Midbrain (tissue), 1 donor: ENCODE measurements around the gene SEMA3C.

Experiments used
- DNase-seq: peaks from one replicate; lab custom pipeline; 2025; lab: John Stamatoyannopoulos, UW

The SEMA3C gene

GRCh38 chr7:80885757-80886156 lies 33.1 kb downstream of the SEMA3C start:
- DNase-seq = peak; percentile 23

- DNase-seq = no peak
Measured at GRCh38 chr7:80884511-80885195, 34.2 kb downstream of the SEMA3C start.

GRCh38 chr7:80883154-80884025 lies 35.5 kb downstream of the SEMA3C start:
- DNase-seq = no peak

- no peak for DNase-seq
Measured at GRCh38 chr7:80882213-80882801, 36.5 kb downstream of the SEMA3C start.

GRCh38 chr7:80881351-80881900 lies 37.4 kb downstream of the SEMA3C start:
- no peak for DNase-seq

- no peak for DNase-seq
Measured at GRCh38 chr7:80879849-80880248, 39.0 kb downstream of the SEMA3C start.

- DNase-seq = no peak
Measured at GRCh38 chr7:80876894-80877414, 41.9 kb downstream of the SEMA3C start.

- no peak for DNase-seq
Measured at GRCh38 chr7:80875537-80876120, 43.2 kb downstream of the SEMA3C start.

GRCh38 chr7:80873140-80873539 lies 45.7 kb downstream of the SEMA3C start:
- DNase-seq = no peak

GRCh38 chr7:80871228-80871627 lies 47.6 kb downstream of the SEMA3C start:
- DNase-seq = no peak

- DNase-seq = no peak
Measured at GRCh38 chr7:80870813-80871212, 48.0 kb downstream of the SEMA3C start.

GRCh38 chr7:80869821-80870751 lies 48.8 kb downstream of the SEMA3C start:
- DNase-seq = no peak

- no peak for DNase-seq
Measured at GRCh38 chr7:80869106-80869784, 49.6 kb downstream of the SEMA3C start.

- DNase-seq = no peak
Measured at GRCh38 chr7:80868566-80868965, 50.3 kb downstream of the SEMA3C start.

- no peak for DNase-seq
Measured at GRCh38 chr7:80860554-80860953, 58.3 kb downstream of the SEMA3C start.

GRCh38 chr7:80859272-80859970 lies 59.4 kb downstream of the SEMA3C start:
- no peak for DNase-seq

- DNase-seq = no peak
Measured at GRCh38 chr7:80858141-80858903, 60.5 kb downstream of the SEMA3C start.

- DNase-seq = no peak
Measured at GRCh38 chr7:80856769-80857168, 62.1 kb downstream of the SEMA3C start.
